ENCODE results near the gene THAP3. TPM values are rescaled to one million over a fixed set of nuclear protein-coding genes. Genes with fewer than 3 reads are reported as not detected.

The THAP3 gene
- total RNA-seq, 4 donors from 2014 or later = 16.7 to 31.0 (median 24.2) TPM

DNA sequence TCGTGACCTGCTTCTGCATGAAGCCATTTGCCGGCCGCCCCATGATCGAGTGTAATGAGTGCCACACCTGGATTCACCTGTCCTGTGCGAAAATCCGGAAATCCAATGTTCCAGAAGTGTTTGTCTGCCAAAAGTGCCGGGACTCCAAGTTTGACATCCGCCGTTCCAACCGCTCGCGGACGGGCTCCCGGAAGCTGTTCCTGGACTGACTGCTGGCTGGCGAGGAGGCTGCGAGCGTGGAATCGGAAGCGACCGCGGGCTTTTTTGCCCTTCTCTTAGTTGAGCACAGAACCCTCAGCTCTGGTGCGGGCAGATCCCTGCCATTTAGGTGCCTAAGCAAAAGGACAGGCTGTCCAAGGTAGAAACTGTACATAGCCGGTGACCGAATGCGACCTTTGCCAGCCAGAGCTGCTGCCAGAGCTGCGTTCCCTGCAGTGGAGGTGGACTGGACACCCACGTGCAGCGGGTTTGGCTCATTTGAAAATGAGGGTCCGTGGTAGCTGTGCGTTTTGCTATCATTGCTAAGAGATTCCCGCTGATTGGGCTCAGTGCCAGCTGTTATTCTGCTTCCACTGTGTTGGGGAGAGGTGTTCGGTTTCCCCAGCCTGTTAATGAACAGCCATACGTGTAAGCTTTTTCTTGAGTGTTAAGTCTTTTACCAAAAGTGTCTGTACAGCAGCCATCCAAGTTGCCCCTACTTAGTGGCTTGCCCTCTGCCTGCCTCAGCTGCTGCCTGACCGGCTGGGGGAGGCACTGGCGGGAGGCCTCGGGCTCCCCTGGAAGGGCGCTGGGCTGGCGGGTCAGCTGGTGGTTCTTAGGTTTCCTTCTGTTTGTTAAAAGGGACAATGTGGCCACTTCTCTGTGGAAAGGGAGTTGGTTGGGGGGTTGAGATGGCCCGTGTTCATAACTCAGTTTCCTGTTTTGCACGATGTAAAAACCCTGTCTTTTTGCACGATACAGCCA lies 3.0 kb upstream of the THAP3 start:
- no peak for TF ChIP-seq POLR2A (IDR thresholded peaks at IDR 0.05)
- no peak for TF ChIP-seq CTCF (IDR thresholded peaks at IDR 0.05 in 4 of 5, conservative IDR thresholded peaks at IDR 0.05 in 1 of 5)
- no peaks in the 10 kb centered on the region for H3K27me3 ChIP-seq
- peaks cover 9 to 13% of the 10 kb centered on the region in 2 donors for H3K4me1 ChIP-seq
- intact Hi-C loops (cut with DNase I; ENCODE audit: low total_unique reads) = no loop called here
- H3K27ac ChIP-seq = peak overlapping the region in 2 of 4 donors; percentile 6 to 49
- no peak overlapping the region for H3K4me3 ChIP-seq
- DNase-seq (no peak), ATAC-seq (peak in 1 of 2 donors; percentile 10)
- no peaks in the 10 kb centered on the region for H3K9me3 ChIP-seq
- in situ Hi-C loops (cut with MboI; ENCODE audit: low sequenced_read_pairs in 4 of 4) = no loop called here
- H3K36me3 ChIP-seq = peaks cover 0 to 33% of the 10 kb centered on the region in 2 donors

GRCh38 chr1:6622396-6623152 lies 2.1 kb upstream of the THAP3 start:
- peaks cover 0 to 33% of the 10 kb centered on the region in 2 donors for H3K36me3 ChIP-seq
- H3K27ac ChIP-seq = peak overlapping the region in 2 of 4 donors; percentile 6 to 49
- H3K27me3 ChIP-seq = no peaks in the 10 kb centered on the region
- intact Hi-C loops (cut with DNase I; ENCODE audit: low total_unique reads) (no loop called here), in situ Hi-C loops (cut with MboI; ENCODE audit: low sequenced_read_pairs in 4 of 4) (no loop called here)
- DNase-seq (no peak), ATAC-seq (no peak)
- peaks cover 13% of the 10 kb centered on the region in 2 donors for H3K4me1 ChIP-seq
- H3K9me3 ChIP-seq = no peaks in the 10 kb centered on the region
- TF ChIP-seq CTCF (IDR thresholded peaks at IDR 0.05 in 4 of 5, conservative IDR thresholded peaks at IDR 0.05 in 1 of 5) (no peak), POLR2A (IDR thresholded peaks at IDR 0.05) (no peak)
- no peak overlapping the region for H3K4me3 ChIP-seq

GRCh38 chr1:6623269-6623965 lies 1.3 kb upstream of the THAP3 start:
- H3K9me3 ChIP-seq = no peaks in the 10 kb centered on the region
- H3K27ac ChIP-seq = no peak overlapping the region
- peaks cover 21% of the 10 kb centered on the region in 2 donors for H3K4me1 ChIP-seq
- intact Hi-C loops (cut with DNase I; ENCODE audit: low total_unique reads) (no loop called here), in situ Hi-C loops (cut with MboI; ENCODE audit: low sequenced_read_pairs in 4 of 4) (no loop called here)
- DNase-seq (no peak), ATAC-seq (no peak)
- TF ChIP-seq POLR2A (IDR thresholded peaks at IDR 0.05) = no peak
- TF ChIP-seq CTCF (IDR thresholded peaks at IDR 0.05 in 4 of 5, conservative IDR thresholded peaks at IDR 0.05 in 1 of 5) = no peak
- no peak overlapping the region for H3K4me3 ChIP-seq
- H3K27me3 ChIP-seq = no peaks in the 10 kb centered on the region
- peaks cover 0 to 34% of the 10 kb centered on the region in 2 donors for H3K36me3 ChIP-seq

GRCh38 chr1:6625584-6626149 lies 999 bp downstream of the THAP3 start:
- H3K4me3 ChIP-seq = peak overlapping the region; percentile 68 to 83 (median 72)
- peak; percentile 37 to 48 for ATAC-seq
- in situ Hi-C loops (cut with MboI; ENCODE audit: low sequenced_read_pairs in 4 of 4) (loop anchor here in 1 of 4 donors (25.0 kb wide), 1 partner anchor 138 kb away; the partner anchor contains the start of gene PLEKHG5), intact Hi-C loops (cut with DNase I; ENCODE audit: low total_unique reads) (loop anchor here (1.0 to 5.0 kb wide), 3 partner anchors 12 to 73 kb away; partner anchors contain the start of genes NOL9 and PHF13)
- DNase-seq = no peak
- H3K27ac ChIP-seq = peak overlapping the region; percentile 80 to 92 (median 90)
- TF ChIP-seq POLR2A (IDR thresholded peaks at IDR 0.05) = no peak
- TF ChIP-seq CTCF (IDR thresholded peaks at IDR 0.05 in 4 of 5, conservative IDR thresholded peaks at IDR 0.05 in 1 of 5) = no peak
- peaks cover 22 to 24% of the 10 kb centered on the region in 2 donors for H3K4me1 ChIP-seq
- H3K36me3 ChIP-seq = peaks cover 0 to 41% of the 10 kb centered on the region in 2 donors
- no peaks in the 10 kb centered on the region for H3K9me3 ChIP-seq
- no peaks in the 10 kb centered on the region for H3K27me3 ChIP-seq

All from gastrocnemius medialis (tissue), 4 donors.